ENCODE data around the gene GZMM.
A peak's percentile ranks its signal among the peaks of the same experiment; 100 is the strongest.

GRCh38 chr19:512547-513365 lies 31.1 kb upstream of the GZMM start:
- TF ChIP-seq POLR2AphosphoS5 (IDR thresholded peaks at IDR 0.05) (no peak), CTCF (IDR thresholded peaks at IDR 0.05) (no peak), EP300 (IDR thresholded peaks at IDR 0.05) (no peak), POLR2A (IDR thresholded peaks at IDR 0.05) (peak in 1 of 4 donors; percentile 30)

Data from upper lobe of left lung (tissue), 4 donors.